AG04449 (cell line): Measurements from ENCODE around the gene PIEZO2.

Source experiments
- CTCF ChIA-PET: fragments of 350-600 bp; formaldehyde crosslinking; extraction: SDS; loops from one replicate; lab custom pipeline; 2021; ENCODE audit warnings: antibody characterized with exemption; lab: Yijun Ruan, JAX
- POLR2A ChIA-PET: fragments of 400-600, 350-600 bp; formaldehyde crosslinking; extraction: SDS; loops from one replicate; lab custom pipeline; 2020; ENCODE audit warnings: antibody characterized with exemption, inconsistent platforms; lab: Yijun Ruan, JAX
- DNase-seq: peaks from one replicate; pipeline ENCODE4 v3.0.0-alpha.2; 2010; ENCODE audit warnings: low read depth, low spot score
- H3K4me3 ChIP-seq: 2 replicates; pipeline ENCODE4 v1.5.1; 2011; ENCODE audit warnings: low read depth, mild to moderate bottlenecking, control low read depth, low read length
- CTCF ChIP-seq: IDR thresholded peaks from one replicate; pipeline ENCODE4 v1.5.1; 2011; ENCODE audit warnings: mild to moderate bottlenecking, moderate library complexity, low read length, control low read depth, inconsistent platforms; ENCODE audit not compliant: insufficient read depth; ENCODE audit errors: missing control alignments

PIEZO2 gene

DNA sequence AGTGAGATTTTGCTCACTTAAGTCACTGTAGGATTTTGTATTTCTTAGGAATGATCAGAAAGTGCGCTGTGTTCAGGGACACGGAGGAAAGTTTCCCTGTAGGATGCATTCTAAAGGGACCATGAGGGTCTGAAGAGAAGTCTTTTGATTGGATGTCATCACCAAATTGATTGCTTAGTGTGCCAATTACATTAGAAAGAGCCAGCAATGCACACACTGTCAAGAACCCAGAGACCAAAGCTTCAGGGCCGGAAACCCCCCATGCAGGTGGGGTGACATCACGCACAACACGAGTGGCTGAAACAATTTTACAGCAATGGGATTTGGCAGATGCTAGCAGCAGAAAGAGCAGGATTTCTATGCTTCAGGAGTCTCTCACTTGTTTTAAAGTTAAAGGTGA is 381.1 kb downstream of the PIEZO2 start:
- DNase-seq: no peak
- TF ChIP-seq CTCF: no peak
- POLR2A ChIA-PET: no interaction called here
- CTCF ChIA-PET: interaction anchor here (1.1 kb wide), 1 partner anchor 18 kb away, joined by 3 read pairs; no protein-coding TSS in a partner anchor
- H3K4me3 ChIP-seq: no peak overlapping the region

DNA sequence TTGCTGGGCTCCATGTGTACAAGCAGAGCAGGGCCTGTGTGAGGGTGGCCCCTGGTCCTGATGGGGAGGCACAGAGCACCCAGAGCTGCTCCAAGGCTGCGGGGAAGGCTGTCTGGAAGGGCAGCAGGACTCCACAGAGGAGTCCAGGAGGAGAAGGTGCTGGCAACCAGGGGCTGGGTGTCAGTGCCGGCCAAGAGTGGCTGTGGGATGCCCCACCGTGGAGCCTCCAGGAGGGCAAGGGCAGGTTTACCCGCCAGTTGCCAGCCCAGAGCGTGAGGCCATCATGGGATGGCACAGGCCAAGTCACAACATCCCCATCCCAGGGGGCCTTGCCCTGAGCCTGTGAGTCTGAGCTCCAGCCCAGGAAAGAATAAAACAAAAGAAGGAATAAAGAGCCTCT is 381.7 kb downstream of the PIEZO2 start:
- DNase-seq: no peak
- ChIA-PET POLR2A (no interaction called here), CTCF (interaction anchor here (0.8 to 1.1 kb wide), 2 partner anchors 18 to 20 kb away, joined by 3 read pairs; no protein-coding TSS in a partner anchor)
- H3K4me3 ChIP-seq: no peak overlapping the region
- no peak for TF ChIP-seq CTCF

- POLR2A ChIA-PET: no interaction called here
- no peak for DNase-seq
- TF ChIP-seq CTCF: no peak
- CTCF ChIA-PET: no interaction called here
- no peak overlapping the region for H3K4me3 ChIP-seq
Measured at GRCh38 chr18:10760986-10761385, 388.4 kb downstream of the PIEZO2 start.

DNA sequence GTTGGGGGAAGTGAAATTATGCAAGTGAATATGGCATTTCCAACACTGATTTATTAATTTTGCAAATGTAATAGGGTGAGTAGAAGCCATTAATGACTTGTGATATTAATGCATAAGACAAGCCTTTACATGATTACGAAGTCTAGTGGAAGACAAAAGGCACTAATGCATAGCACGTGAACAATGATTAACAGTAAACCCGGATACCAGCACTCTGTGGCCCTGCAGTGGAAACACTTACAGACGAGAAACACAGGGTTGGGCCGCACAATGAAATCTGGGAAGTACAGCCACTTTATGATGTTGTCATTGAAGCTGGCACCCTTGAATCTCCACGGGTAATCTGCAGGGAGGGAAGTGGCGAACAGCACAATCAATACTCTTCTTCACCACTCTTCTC is 390.1 kb downstream of the PIEZO2 start:
- no peak overlapping the region for H3K4me3 ChIP-seq
- no peak for TF ChIP-seq CTCF
- DNase-seq: no peak
- POLR2A ChIA-PET: no interaction called here
- CTCF ChIA-PET: no interaction called here

DNA sequence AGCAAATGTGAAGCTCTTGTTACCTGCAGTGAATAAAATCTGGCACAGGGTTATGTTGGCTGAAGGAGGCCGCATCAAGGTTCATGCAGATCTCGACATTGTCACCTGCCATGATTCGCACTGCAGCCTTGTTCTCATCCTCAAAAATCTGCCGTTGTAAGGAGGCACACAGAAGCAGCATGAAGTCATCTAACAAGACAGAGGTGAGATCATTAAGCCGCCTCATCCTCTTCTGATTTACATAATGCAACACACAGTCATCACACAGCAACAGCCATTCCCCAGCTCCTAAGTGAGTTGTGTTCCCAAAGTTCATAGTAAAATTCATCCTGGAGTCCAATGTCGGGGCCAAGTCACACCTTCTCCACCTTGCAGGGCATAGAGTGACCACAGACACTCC is 391.4 kb downstream of the PIEZO2 start:
- H3K4me3 ChIP-seq: no peak overlapping the region
- POLR2A ChIA-PET: no interaction called here
- CTCF ChIA-PET: interaction anchor here (1.3 kb wide), 1 partner anchor 18 kb away, joined by 3 read pairs; no protein-coding TSS in a partner anchor
- DNase-seq: no peak
- no peak for TF ChIP-seq CTCF

- no peak for DNase-seq
- CTCF ChIA-PET: interaction anchor here (1.3 kb wide), 1 partner anchor 19 kb away, joined by 3 read pairs; no protein-coding TSS in a partner anchor
- TF ChIP-seq CTCF: no peak
- POLR2A ChIA-PET: no interaction called here
- H3K4me3 ChIP-seq: no peak overlapping the region
Measured at GRCh38 chr18:10757349-10757748, 392.0 kb downstream of the PIEZO2 start.
